DMS153 (cell line): ENCODE data around the gene RAD23B.
A peak's percentile ranks its signal among the peaks of the same experiment; 100 is the strongest.
"Not testable (repeated sequence)": the region's sequence is repeated elsewhere in the genome, so short reads cannot be mapped to it uniquely, and the experiment has no call there.

ENCODE experiments used
- DNase-seq: peaks from one replicate; lab custom pipeline; 2025; lab: John Stamatoyannopoulos, UW

The RAD23B gene

GRCh38 chr9:107282759-107283622, at the start of gene RAD23B:
TSS of gene RAD23B (plus strand) at chr9:107283279. CDS start at chr9:107283630, 351 bp downstream.
- peak; percentile 97 for DNase-seq

GRCh38 chr9:107235765-107236442, 47.2 kb upstream of the RAD23B start:
- DNase-seq = no peak

GRCh38 chr9:107237873-107238272, 45.2 kb upstream of the RAD23B start:
- DNase-seq = no peak

GRCh38 chr9:107239474-107239873, 43.6 kb upstream of the RAD23B start:
- no peak for DNase-seq

- DNase-seq = no peak
Measured at GRCh38 chr9:107240260-107240659, 42.8 kb upstream of the RAD23B start.

GRCh38 chr9:107242073-107243030, 40.7 kb upstream of the RAD23B start:
- DNase-seq = peak; percentile 62

- peak; percentile 85 for DNase-seq
Measured at GRCh38 chr9:107243742-107244141, 39.3 kb upstream of the RAD23B start.

GRCh38 chr9:107246259-107247254, 36.5 kb upstream of the RAD23B start:
- no peak for DNase-seq

GRCh38 chr9:107248714-107249113, 34.4 kb upstream of the RAD23B start:
- DNase-seq = no peak

GRCh38 chr9:107249131-107249533, 33.9 kb upstream of the RAD23B start:
- no peak for DNase-seq

GRCh38 chr9:107249665-107250285, 33.3 kb upstream of the RAD23B start:
- no peak for DNase-seq

- no peak for DNase-seq
Measured at GRCh38 chr9:107251756-107252322, 31.2 kb upstream of the RAD23B start.

GRCh38 chr9:107258919-107259318, 24.2 kb upstream of the RAD23B start:
- no peak for DNase-seq

GRCh38 chr9:107259751-107260313, 23.2 kb upstream of the RAD23B start:
- not testable (repeated sequence) for DNase-seq

- DNase-seq = no peak
Measured at GRCh38 chr9:107260437-107261081, 22.5 kb upstream of the RAD23B start.

- DNase-seq = no peak
Measured at GRCh38 chr9:107261106-107261505, 22.0 kb upstream of the RAD23B start.

GRCh38 chr9:107263289-107263688, 19.8 kb upstream of the RAD23B start:
- DNase-seq = no peak

- DNase-seq = no peak
Measured at GRCh38 chr9:107266624-107267368, 16.3 kb upstream of the RAD23B start.
